GM10847 (cell line): ENCODE measurements around the gene HLA-DRA.
A peak's percentile ranks its signal among the peaks of the same experiment; 100 is the strongest.

Experiments
- POLR2A ChIP-seq: IDR thresholded peaks from 2 replicates; pipeline ENCODE4 v1.6.1; 2011; ENCODE audit not compliant: insufficient read length; ENCODE audit errors: extremely low read depth

The HLA-DRA gene

DNA sequence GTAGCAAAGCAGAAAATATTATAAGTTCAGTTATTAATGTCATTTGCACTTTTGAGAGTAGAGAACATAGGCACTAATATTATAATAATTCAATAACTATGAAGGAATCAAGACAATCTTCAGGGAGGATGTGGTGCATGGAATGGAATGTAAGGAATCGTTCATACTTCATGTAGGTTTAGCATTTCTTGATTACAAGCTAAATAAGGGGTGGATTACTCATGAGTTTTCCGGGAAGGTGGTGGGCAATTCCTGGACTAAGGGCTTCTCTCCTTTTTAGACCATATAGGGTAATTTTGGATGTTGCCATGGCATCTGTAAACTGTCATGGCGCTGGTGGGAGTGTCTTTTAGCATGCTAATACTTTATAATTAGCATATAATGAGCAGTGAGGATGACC is 23.7 kb upstream of the HLA-DRA start:
- no peak for TF ChIP-seq POLR2A

GRCh38 chr6:32424589-32425300 is 14.9 kb upstream of the HLA-DRA start:
- no peak for TF ChIP-seq POLR2A

DNA sequence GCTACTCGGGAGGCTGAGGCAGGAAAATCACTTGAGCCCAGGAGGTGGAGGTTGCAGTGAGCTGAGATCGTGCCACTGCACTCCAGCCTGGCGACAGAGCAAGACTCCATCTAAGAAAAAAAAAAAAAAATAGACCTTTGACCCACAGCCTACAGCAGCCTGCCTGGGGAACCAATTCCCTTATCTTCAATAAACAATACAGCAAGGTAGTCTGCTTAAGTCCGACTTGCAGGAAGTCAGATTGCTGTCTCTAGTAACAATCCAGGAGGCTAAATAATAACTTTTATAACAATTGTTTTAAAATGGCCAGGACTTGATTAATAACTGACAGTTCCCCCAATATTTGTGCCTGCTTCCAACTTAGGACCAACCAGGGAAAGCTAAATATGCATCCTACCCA is 13.3 kb upstream of the HLA-DRA start:
- no peak for TF ChIP-seq POLR2A

- TF ChIP-seq POLR2A = no peak
Observed at GRCh38 chr6:32427218-32427617, 12.5 kb upstream of the HLA-DRA start.

GRCh38 chr6:32427934-32428474 is 11.7 kb upstream of the HLA-DRA start:
- TF ChIP-seq POLR2A = no peak

DNA sequence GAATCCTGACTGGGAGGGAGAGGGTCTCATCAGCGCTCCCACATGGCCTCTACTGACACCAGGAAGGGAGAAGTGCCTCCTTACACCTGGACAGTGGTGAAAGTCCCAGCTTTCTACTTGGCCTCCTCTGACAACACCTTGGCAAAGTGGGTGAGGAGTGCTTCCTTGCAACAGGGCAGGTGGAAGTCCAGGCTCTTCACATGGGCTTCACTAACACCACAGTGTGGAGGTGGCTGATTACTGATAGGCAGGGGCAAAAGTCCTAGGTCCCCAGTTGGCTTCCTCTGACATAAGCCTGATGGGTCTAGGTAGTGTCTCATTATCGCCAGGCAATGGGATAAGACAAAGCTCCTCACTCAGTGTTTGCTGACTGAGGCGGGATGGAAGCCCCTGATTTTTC is 9.5 kb upstream of the HLA-DRA start:
- TF ChIP-seq POLR2A = no peak

- TF ChIP-seq POLR2A = no peak
Observed at GRCh38 chr6:32431142-32431541, 8.5 kb upstream of the HLA-DRA start.

DNA sequence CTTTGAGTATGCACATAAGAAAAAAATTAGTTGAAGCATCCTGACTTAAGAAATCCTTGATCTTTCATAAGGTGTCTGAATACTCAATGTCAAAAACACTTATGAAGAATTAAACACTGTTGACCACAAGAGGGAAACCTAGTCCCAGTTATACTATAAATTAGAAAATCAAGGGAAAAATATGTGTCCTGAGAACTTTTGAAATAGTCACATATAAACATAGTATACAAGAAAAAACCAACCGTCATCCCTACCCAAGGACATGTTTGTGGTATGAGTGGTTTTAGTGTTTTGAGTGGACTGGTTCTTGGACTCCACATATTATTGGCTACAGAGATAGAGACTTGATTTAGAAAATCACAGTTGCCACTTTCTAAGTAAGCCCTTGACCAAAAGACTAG is 7.6 kb upstream of the HLA-DRA start:
- TF ChIP-seq POLR2A = no peak

- no peak for TF ChIP-seq POLR2A
Observed at GRCh38 chr6:32436186-32436585, 3.5 kb upstream of the HLA-DRA start.

DNA sequence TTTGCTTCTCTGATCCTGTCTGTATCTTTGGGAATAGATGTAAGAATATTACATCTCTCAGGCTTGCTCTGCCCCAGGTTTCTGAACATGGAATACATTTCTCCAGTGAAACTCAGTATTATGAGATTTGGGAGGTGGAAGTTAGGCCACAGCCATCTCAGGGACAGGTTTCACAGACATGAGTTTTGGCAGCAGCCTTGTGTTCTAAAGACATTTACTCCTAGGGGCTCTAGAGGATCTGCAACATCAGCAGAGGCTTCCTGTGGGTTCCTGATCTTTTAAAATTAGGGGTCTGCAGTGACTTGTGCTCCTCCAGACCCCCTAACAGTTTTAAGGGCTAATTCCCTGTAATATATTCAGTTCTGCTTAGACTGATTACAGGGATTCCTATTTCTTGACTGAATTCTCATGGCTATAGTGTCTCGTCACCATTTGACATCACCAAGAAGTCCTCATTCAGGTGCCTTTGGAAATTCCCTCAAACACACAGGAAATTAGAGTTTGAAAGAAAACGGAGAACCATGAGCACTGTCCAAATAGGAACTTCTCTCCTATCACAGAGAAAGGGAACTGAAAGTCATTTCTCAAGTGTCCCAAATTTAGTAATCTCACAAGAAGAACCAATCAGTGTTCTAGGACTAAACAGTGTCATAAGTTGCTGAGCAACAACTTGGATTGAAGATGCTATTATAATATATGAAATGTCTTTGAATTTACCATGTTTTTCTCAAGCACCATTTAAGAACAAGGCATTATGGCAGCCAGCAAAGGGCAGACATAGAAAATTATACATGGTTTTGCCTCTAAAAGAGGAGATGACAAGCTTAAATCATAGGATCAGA is 2.5 kb upstream of the HLA-DRA start:
- no peak for TF ChIP-seq POLR2A

GRCh38 chr6:32439139-32439538 is 548 bp upstream of the HLA-DRA start:
- TF ChIP-seq POLR2A = no peak

DNA sequence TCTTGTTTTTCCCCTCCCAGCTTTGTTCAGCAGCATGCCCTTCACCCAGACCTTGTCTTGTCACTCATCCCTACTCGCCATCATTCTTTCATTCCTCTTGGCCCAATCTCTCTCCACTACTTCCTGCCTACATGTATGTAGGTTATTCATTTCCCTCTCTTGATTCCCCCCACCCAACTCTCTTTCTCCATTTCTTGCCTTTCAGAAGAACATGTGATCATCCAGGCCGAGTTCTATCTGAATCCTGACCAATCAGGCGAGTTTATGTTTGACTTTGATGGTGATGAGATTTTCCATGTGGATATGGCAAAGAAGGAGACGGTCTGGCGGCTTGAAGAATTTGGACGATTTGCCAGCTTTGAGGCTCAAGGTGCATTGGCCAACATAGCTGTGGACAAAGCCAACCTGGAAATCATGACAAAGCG is 2.6 kb downstream of the HLA-DRA start:
- TF ChIP-seq POLR2A = no peak

DNA sequence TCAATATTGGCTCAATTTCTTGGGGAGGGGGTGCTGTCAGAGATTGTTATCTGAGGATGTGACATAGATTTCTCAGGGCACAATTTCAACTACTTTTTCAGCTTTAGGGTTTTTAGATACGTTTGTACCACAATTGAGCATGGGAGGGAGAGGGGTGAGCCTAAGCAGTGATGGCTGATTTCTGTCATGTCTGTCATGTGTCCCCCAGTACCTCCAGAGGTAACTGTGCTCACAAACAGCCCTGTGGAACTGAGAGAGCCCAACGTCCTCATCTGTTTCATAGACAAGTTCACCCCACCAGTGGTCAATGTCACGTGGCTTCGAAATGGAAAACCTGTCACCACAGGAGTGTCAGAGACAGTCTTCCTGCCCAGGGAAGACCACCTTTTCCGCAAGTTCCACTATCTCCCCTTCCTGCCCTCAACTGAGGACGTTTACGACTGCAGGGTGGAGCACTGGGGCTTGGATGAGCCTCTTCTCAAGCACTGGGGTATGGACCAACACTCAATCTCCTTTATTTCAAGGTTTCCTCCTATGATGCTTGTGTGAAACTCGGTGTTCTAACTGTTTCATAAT is 3.4 kb downstream of the HLA-DRA start:
- no peak for TF ChIP-seq POLR2A

DNA sequence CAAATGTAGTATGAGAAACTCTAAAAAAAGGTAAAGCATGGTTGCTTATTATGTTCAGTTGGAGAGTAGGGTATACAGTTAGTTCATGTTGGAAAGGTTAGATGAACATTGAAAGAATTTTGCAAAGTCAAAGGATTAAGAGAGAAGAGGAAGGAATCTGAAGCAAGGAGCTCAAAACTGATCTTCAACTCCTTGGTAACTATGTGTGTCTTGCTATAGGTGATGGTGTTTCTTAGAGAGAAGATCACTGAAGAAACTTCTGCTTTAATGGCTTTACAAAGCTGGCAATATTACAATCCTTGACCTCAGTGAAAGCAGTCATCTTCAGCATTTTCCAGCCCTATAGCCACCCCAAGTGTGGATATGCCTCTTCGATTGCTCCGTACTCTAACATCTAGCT is 4.7 kb downstream of the HLA-DRA start:
- TF ChIP-seq POLR2A = no peak

DNA sequence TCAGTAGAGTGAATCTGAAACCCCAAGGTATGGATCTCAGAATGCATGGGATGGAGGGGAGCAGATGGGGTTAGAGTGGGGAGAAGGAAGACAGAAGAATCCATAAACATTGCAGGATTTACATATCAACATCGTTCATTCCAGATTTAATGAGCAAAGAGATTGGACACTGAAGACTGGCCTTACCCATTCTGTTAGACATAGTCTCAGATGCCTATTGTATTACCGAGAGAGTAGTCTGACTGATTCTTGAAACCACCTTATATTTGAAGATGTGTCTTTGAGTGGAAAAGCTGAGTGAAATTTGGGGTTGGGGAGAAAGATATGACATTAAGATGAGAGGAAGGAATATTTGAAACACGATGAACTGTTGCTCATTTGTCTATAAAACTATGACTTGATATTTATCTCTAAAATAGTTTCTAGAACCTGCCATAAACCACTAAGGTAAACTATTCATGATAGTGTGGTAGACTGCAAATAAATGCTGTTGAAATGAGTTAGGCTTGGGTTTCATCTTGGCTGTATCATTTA is 5.7 kb downstream of the HLA-DRA start:
- peak; percentile 35 for TF ChIP-seq POLR2A

DNA sequence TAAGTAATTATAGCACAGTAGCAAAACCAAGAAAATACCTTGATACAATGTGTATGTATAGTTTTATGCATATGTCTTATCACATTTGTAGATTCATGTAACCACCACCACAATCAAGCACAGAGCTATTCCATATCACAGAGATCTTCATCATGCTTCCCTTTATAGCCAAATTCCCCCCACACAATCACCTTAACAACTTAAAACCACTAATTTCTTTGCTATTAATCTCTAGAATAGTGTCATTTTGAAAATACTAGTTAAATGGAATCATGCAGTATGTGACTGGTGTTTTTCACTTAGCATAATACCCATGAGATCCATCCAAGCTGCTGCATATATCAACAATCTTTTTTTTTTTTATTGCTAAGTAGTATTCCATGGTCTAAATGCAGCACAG is 8.2 kb downstream of the HLA-DRA start:
- no peak for TF ChIP-seq POLR2A

- TF ChIP-seq POLR2A = no peak
Observed at GRCh38 chr6:32449088-32449736, 9.5 kb downstream of the HLA-DRA start.
